ENCODE results near the gene UBE2I.

Gene UBE2I

GRCh38 chr16:1311212-1311737 lies 1.8 kb downstream of the UBE2I start:
- H3K9me3 Mint-ChIP-seq = no peaks in the 10 kb centered on the region
- no peaks in the 10 kb centered on the region for H3K27me3 Mint-ChIP-seq
- peak overlapping the region; percentile 97 for H3K27ac Mint-ChIP-seq
- peaks cover 58% of the 10 kb centered on the region for H3K36me3 Mint-ChIP-seq (ENCODE audit: low read depth)
- no peak for DNase-seq
- peaks cover 33% of the 10 kb centered on the region for H3K4me1 Mint-ChIP-seq (ENCODE audit: low read depth)
- H3K4me3 Mint-ChIP-seq = peak overlapping the region; percentile 92

GRCh38 chr16:1311738-1312466 lies 2.5 kb downstream of the UBE2I start:
- Mint-ChIP-seq H3K27ac (peak overlapping the region; percentile 97), H3K4me1 (ENCODE audit: low read depth) (peaks cover 30% of the 10 kb centered on the region), H3K9me3 (no peaks in the 10 kb centered on the region), H3K27me3 (no peaks in the 10 kb centered on the region), H3K36me3 (ENCODE audit: low read depth) (peaks cover 64% of the 10 kb centered on the region), H3K4me3 (peak overlapping the region; percentile 92)
- no peak for DNase-seq

- peak overlapping the region; percentile 92 for H3K4me3 Mint-ChIP-seq
- H3K36me3 Mint-ChIP-seq (ENCODE audit: low read depth) = peaks cover 70% of the 10 kb centered on the region
- H3K27ac Mint-ChIP-seq = peak overlapping the region; percentile 76
- no peaks in the 10 kb centered on the region for H3K9me3 Mint-ChIP-seq
- peaks cover 30% of the 10 kb centered on the region for H3K4me1 Mint-ChIP-seq (ENCODE audit: low read depth)
- no peaks in the 10 kb centered on the region for H3K27me3 Mint-ChIP-seq
- DNase-seq = no peak
Measured at GRCh38 chr16:1312467-1312816, 3.0 kb downstream of the UBE2I start.

- Mint-ChIP-seq H3K4me1 (ENCODE audit: low read depth) (peaks cover 29% of the 10 kb centered on the region), H3K4me3 (peak overlapping the region; percentile 92), H3K9me3 (no peaks in the 10 kb centered on the region), H3K36me3 (ENCODE audit: low read depth) (peaks cover 74% of the 10 kb centered on the region), H3K27ac (peak overlapping the region; percentile 76), H3K27me3 (no peaks in the 10 kb centered on the region)
- DNase-seq = no peak
Measured at GRCh38 chr16:1312903-1313302, 3.5 kb downstream of the UBE2I start.

- Mint-ChIP-seq H3K27ac (peak overlapping the region; percentile 37), H3K4me3 (no peak overlapping the region), H3K36me3 (ENCODE audit: low read depth) (peaks cover 84% of the 10 kb centered on the region), H3K9me3 (no peaks in the 10 kb centered on the region), H3K4me1 (ENCODE audit: low read depth) (peaks cover 27% of the 10 kb centered on the region), H3K27me3 (no peaks in the 10 kb centered on the region)
- no peak for DNase-seq
Measured at GRCh38 chr16:1313721-1314369, 4.4 kb downstream of the UBE2I start.

- no peaks in the 10 kb centered on the region for H3K27me3 Mint-ChIP-seq
- no peak overlapping the region for H3K4me3 Mint-ChIP-seq
- H3K27ac Mint-ChIP-seq = peak overlapping the region; percentile 14
- H3K9me3 Mint-ChIP-seq = no peaks in the 10 kb centered on the region
- no peak for DNase-seq
- peaks cover 91% of the 10 kb centered on the region for H3K36me3 Mint-ChIP-seq (ENCODE audit: low read depth)
- H3K4me1 Mint-ChIP-seq (ENCODE audit: low read depth) = peaks cover 27% of the 10 kb centered on the region
Measured at GRCh38 chr16:1314399-1315068, 5.1 kb downstream of the UBE2I start.

GRCh38 chr16:1315081-1316032 lies 5.9 kb downstream of the UBE2I start:
- H3K36me3 Mint-ChIP-seq (ENCODE audit: low read depth) = peaks cover 95% of the 10 kb centered on the region
- no peak for DNase-seq

GRCh38 chr16:1316033-1316405 lies 6.6 kb downstream of the UBE2I start:
- H3K36me3 Mint-ChIP-seq (ENCODE audit: low read depth) = peaks cover 94% of the 10 kb centered on the region
- H3K4me1 Mint-ChIP-seq (ENCODE audit: low read depth) = peaks cover 24% of the 10 kb centered on the region
- no peaks in the 10 kb centered on the region for H3K27me3 Mint-ChIP-seq
- peak overlapping the region; percentile 17 for H3K27ac Mint-ChIP-seq
- no peak overlapping the region for H3K4me3 Mint-ChIP-seq
- H3K9me3 Mint-ChIP-seq = no peaks in the 10 kb centered on the region
- no peak for DNase-seq

More at GRCh38 chr16:1315081-1316032, 5.9 kb downstream of the UBE2I start:
- Mint-ChIP-seq H3K4me1 (ENCODE audit: low read depth) (peaks cover 27% of the 10 kb centered on the region), H3K27ac (peak overlapping the region; percentile 26), H3K27me3 (no peaks in the 10 kb centered on the region), H3K4me3 (no peak overlapping the region), H3K9me3 (no peaks in the 10 kb centered on the region)

- H3K4me1 Mint-ChIP-seq (ENCODE audit: low read depth) = peaks cover 10% of the 10 kb centered on the region
- H3K36me3 Mint-ChIP-seq (ENCODE audit: low read depth) = peaks cover 95% of the 10 kb centered on the region
- no peak for DNase-seq
- peak overlapping the region; percentile 59 for H3K27ac Mint-ChIP-seq
- no peaks in the 10 kb centered on the region for H3K27me3 Mint-ChIP-seq
- no peak overlapping the region for H3K4me3 Mint-ChIP-seq
- no peaks in the 10 kb centered on the region for H3K9me3 Mint-ChIP-seq
Measured at GRCh38 chr16:1317479-1318267, 8.2 kb downstream of the UBE2I start.

- H3K27ac Mint-ChIP-seq = peak overlapping the region; percentile 67
- H3K9me3 Mint-ChIP-seq = no peaks in the 10 kb centered on the region
- DNase-seq = no peak
- no peak overlapping the region for H3K4me3 Mint-ChIP-seq
- H3K36me3 Mint-ChIP-seq (ENCODE audit: low read depth) = peaks cover 91% of the 10 kb centered on the region
- peaks cover 5% of the 10 kb centered on the region for H3K4me1 Mint-ChIP-seq (ENCODE audit: low read depth)
- H3K27me3 Mint-ChIP-seq = no peaks in the 10 kb centered on the region
Measured at GRCh38 chr16:1318268-1318545, 8.8 kb downstream of the UBE2I start.

GRCh38 chr16:1319041-1319440 lies 9.6 kb downstream of the UBE2I start:
- H3K9me3 Mint-ChIP-seq = no peaks in the 10 kb centered on the region
- H3K27me3 Mint-ChIP-seq = no peaks in the 10 kb centered on the region
- H3K36me3 Mint-ChIP-seq (ENCODE audit: low read depth) = peaks cover 90% of the 10 kb centered on the region
- peaks cover 4% of the 10 kb centered on the region for H3K4me1 Mint-ChIP-seq (ENCODE audit: low read depth)
- no peak overlapping the region for H3K4me3 Mint-ChIP-seq
- H3K27ac Mint-ChIP-seq = peak overlapping the region; percentile 35
- DNase-seq = no peak

- no peak overlapping the region for H3K27ac Mint-ChIP-seq
- H3K9me3 Mint-ChIP-seq = no peaks in the 10 kb centered on the region
- H3K27me3 Mint-ChIP-seq = no peaks in the 10 kb centered on the region
- peaks cover 89% of the 10 kb centered on the region for H3K36me3 Mint-ChIP-seq (ENCODE audit: low read depth)
- H3K4me3 Mint-ChIP-seq = no peak overlapping the region
- no peaks in the 10 kb centered on the region for H3K4me1 Mint-ChIP-seq (ENCODE audit: low read depth)
- DNase-seq = no peak
Measured at GRCh38 chr16:1320097-1320496, 10.7 kb downstream of the UBE2I start.

GRCh38 chr16:1320658-1321240 lies 11.3 kb downstream of the UBE2I start:
- H3K9me3 Mint-ChIP-seq = no peaks in the 10 kb centered on the region
- DNase-seq = no peak
- no peaks in the 10 kb centered on the region for H3K27me3 Mint-ChIP-seq
- no peak overlapping the region for H3K27ac Mint-ChIP-seq
- no peak overlapping the region for H3K4me3 Mint-ChIP-seq
- H3K36me3 Mint-ChIP-seq (ENCODE audit: low read depth) = peaks cover 90% of the 10 kb centered on the region
- H3K4me1 Mint-ChIP-seq (ENCODE audit: low read depth) = no peaks in the 10 kb centered on the region
